GM23338 (cell line): ENCODE measurements around the gene TMBIM6. TPM values are rescaled to one million over a fixed set of nuclear protein-coding genes. Genes with fewer than 3 reads are reported as not detected.

Source experiments
- ATAC-seq: fragments of 200-7000 bp; cut with Tn5 transposase; 3 replicates; pipeline ENCODE4 v1.9.1; 2020
- DNase-seq: peaks from one replicate; pipeline ENCODE4 v3.0.0-alpha.2; 2015; ENCODE audit warnings: low spot score
- H2AFZ ChIP-seq: fragments of 200-600 bp; sonication (generic); 2 replicates; pipeline ENCODE4 v1.8.0; 2016; ENCODE audit warnings: antibody characterized with exemption, mild to moderate bottlenecking, moderate library complexity
- H3F3A ChIP-seq: fragments of 200-600 bp; sonication (generic); replicated peaks from 2 replicates; pipeline ENCODE4 v1.8.0; 2017; ENCODE audit warnings: antibody characterized with exemption, mixed run types, low read depth
- H3K27ac ChIP-seq: fragments of 200-600 bp; sonication (generic); 2 replicates; pipeline ENCODE4 v1.6.1; 2016; ENCODE audit warnings: low read depth
- H3K27me3 ChIP-seq: fragments of 200-600 bp; sonication (generic); 2 replicates; pipeline ENCODE4 v1.8.0; 2016; ENCODE audit warnings: mild to moderate bottlenecking, mixed run types, moderate library complexity; ENCODE audit not compliant: insufficient read depth
- H3K36me3 ChIP-seq: fragments of 200-600 bp; sonication (generic); 2 replicates; pipeline ENCODE4 v1.8.0; 2016; ENCODE audit warnings: mild to moderate bottlenecking; ENCODE audit not compliant: insufficient read depth
- H3K4me1 ChIP-seq: fragments of 200-600 bp; sonication (generic); 2 replicates; pipeline ENCODE4 v1.8.0; 2016; ENCODE audit warnings: mild to moderate bottlenecking, moderate library complexity; ENCODE audit not compliant: insufficient read depth
- H3K4me2 ChIP-seq: fragments of 200-600 bp; sonication (generic); 2 replicates; pipeline ENCODE4 v1.7.1; 2017; ENCODE audit warnings: mixed run types
- H3K4me3 ChIP-seq: fragments of 200-600 bp; sonication (generic); 2 replicates; pipeline ENCODE4 v1.6.1; 2016; ENCODE audit warnings: mixed run types
- H3K79me2 ChIP-seq: fragments of 200-600 bp; sonication (generic); replicated peaks from 2 replicates; pipeline ENCODE4 v1.8.0; 2017; ENCODE audit warnings: mild to moderate bottlenecking; ENCODE audit not compliant: insufficient read depth
- H3K9me2 ChIP-seq: fragments of 200-600 bp; sonication (generic); 2 replicates; pipeline ENCODE4 v1.8.0; 2017; ENCODE audit not compliant: insufficient read depth
- H4K20me1 ChIP-seq: fragments of 200-600 bp; sonication (generic); replicated peaks from 2 replicates; pipeline ENCODE4 v1.8.0; 2017; ENCODE audit warnings: mild to moderate bottlenecking; ENCODE audit not compliant: insufficient read depth
- H3K27ac Mint-ChIP-seq: 2 replicates; pipeline ENCODE4 v1.8.0; 2020; ENCODE audit warnings: inconsistent platforms, mild to moderate bottlenecking, moderate library complexity, mixed read lengths
- H3K27me3 Mint-ChIP-seq: 3 replicates; pipeline ENCODE4 v1.8.0; 2022; ENCODE audit warnings: low read depth, mild to moderate bottlenecking, moderate library complexity, mixed read lengths, inconsistent platforms; ENCODE audit not compliant: insufficient read depth, poor library complexity
- H3K36me3 Mint-ChIP-seq: 3 replicates; pipeline ENCODE4 v1.8.0; 2021; ENCODE audit warnings: low read depth, mild to moderate bottlenecking, inconsistent platforms, moderate library complexity, mixed read lengths
- H3K4me1 Mint-ChIP-seq: 3 replicates; pipeline ENCODE4 v1.8.0; 2020; ENCODE audit warnings: mild to moderate bottlenecking, inconsistent platforms, mixed read lengths
- H3K4me3 Mint-ChIP-seq: 3 replicates; pipeline ENCODE4 v1.8.0; 2021; ENCODE audit warnings: moderate library complexity, mild to moderate bottlenecking, inconsistent platforms, mixed read lengths
- H3K9me3 Mint-ChIP-seq: 3 replicates; pipeline ENCODE4 v1.8.0; 2020; ENCODE audit warnings: moderate library complexity, mild to moderate bottlenecking, inconsistent platforms, mixed read lengths
- CREB1 ChIP-seq: fragments of 250-450 bp; sonication (Bioruptor Pico); IDR thresholded peaks from 2 replicates; pipeline ENCODE4 v1.5.0; 2020; ENCODE audit warnings: low read depth, mild to moderate bottlenecking, moderate library complexity
- EZH2 ChIP-seq: fragments of 200-600 bp; sonication (generic); IDR thresholded peaks from one replicate; pipeline ENCODE4 v1.8.0; 2017; ENCODE audit warnings: antibody characterized with exemption, mild to moderate bottlenecking, low read depth; ENCODE audit not compliant: unreplicated experiment
- EZH2phosphoT487 ChIP-seq: fragments of 200-600 bp; sonication (generic); IDR thresholded peaks from one replicate; pipeline ENCODE4 v1.8.1; 2018; ENCODE audit warnings: antibody characterized with exemption; ENCODE audit not compliant: unreplicated experiment
- JUNB ChIP-seq: IDR thresholded peaks from one replicate; pipeline ENCODE4 v1.6.1; 2016; ENCODE audit warnings: antibody characterized with exemption; ENCODE audit not compliant: unreplicated experiment
- NANOG ChIP-seq: IDR thresholded peaks from 2 replicates; pipeline ENCODE4 v1.6.1; 2016; ENCODE audit warnings: antibody characterized with exemption, borderline replicate concordance
- POLR2AphosphoS5 ChIP-seq: IDR thresholded peaks from 2 replicates; pipeline ENCODE4 v1.6.1; 2016; ENCODE audit warnings: antibody characterized with exemption, low read depth
- STAT1 ChIP-seq: IDR thresholded peaks from one replicate; pipeline ENCODE4 v1.6.1; 2016; ENCODE audit warnings: antibody characterized with exemption; ENCODE audit not compliant: unreplicated experiment
- ZNF114 ChIP-seq: fragments of 250-450 bp; sonication (Bioruptor Pico); IDR thresholded peaks from 2 replicates; pipeline ENCODE4 v1.5.0; 2020; ENCODE audit warnings: mild to moderate bottlenecking, moderate library complexity
- ZNF331 ChIP-seq: fragments of 250-450 bp; sonication (Bioruptor Pico); IDR thresholded peaks from 2 replicates; pipeline ENCODE4 v1.5.0; 2020; ENCODE audit warnings: low read depth, mild to moderate bottlenecking, moderate library complexity
- polyA plus RNA-seq: library from polyadenylated mRNA; unstranded; fragments of >200 nt; fragmentation: Nextera tagmentation; extraction: Ambion mirVana; gene quantifications from 2 replicates; pipeline ENCODE4 v1.2.1, GENCODE V29; 2016
- total RNA-seq: library from RNA; depleted of rRNA; stranded (reverse); fragments of >200 nt; shearing (Covaris generic); gene quantifications from 2 replicates; pipeline ENCODE4 v1.2.3, GENCODE V29; 2014
- TF ChIP-seq, protein P1 (sequence below): IDR thresholded peaks from 2 replicates; pipeline ENCODE4 v1.6.1; 2016; ENCODE audit warnings: antibody characterized with exemption
- TF ChIP-seq, protein P2 (sequence below), 2 experiments: fragments of 200-600 bp in 1 of 2; sonication (generic) in 1 of 2; conservative IDR thresholded peaks; 2 replicates each; pipeline versions ENCODE4 v1.5.1 to v1.6.1; 2016 to 2017; ENCODE audit warnings: antibody characterized with exemption in 2 of 2, low read depth in 2 of 2, mild to moderate bottlenecking in 2 of 2, moderate library complexity in 1 of 2
- TF ChIP-seq, protein P3 (sequence below): fragments of 250-450 bp; sonication (Bioruptor Pico); IDR thresholded peaks from 2 replicates; pipeline ENCODE4 v1.5.0; 2020; ENCODE audit warnings: mild to moderate bottlenecking, moderate library complexity
- TF ChIP-seq, protein P4 (sequence below): IDR thresholded peaks from one replicate; pipeline ENCODE4 v1.6.1; 2018; ENCODE audit warnings: antibody characterized with exemption; ENCODE audit not compliant: unreplicated experiment

The TMBIM6 gene
- total and polyA plus RNA-seq, 2 experiments from 2014 or later: 245 to 349 TPM

DNA sequence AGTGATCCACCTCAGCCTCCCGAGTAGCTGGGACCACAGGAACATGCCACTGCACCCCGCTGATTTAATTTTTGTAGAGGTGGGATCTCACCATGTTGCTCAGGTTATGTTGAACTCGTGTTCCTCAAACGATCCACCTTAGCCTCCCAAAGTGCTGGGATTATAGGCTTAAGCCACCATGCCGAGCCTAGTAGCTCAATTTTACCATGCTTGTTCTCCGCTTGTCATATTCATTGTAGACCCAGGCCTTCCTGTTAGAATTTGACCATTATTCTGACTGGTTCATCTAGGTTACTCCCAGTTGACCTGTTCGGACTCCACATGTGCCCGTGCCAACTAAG is 24.7 kb downstream of the TMBIM6 start:
- no peak overlapping the region for H3K4me3 ChIP-seq

More for the DNA sequence above, 24.7 kb downstream of the TMBIM6 start:
- no peaks in the 10 kb centered on the region for H3K27me3 ChIP-seq
- Mint-ChIP-seq H3K4me3 (no peak overlapping the region), H3K36me3 (peaks cover 42% of the 10 kb centered on the region), H3K27me3 (peaks cover 6% of the 10 kb centered on the region), H3K9me3 (no peaks in the 10 kb centered on the region), H3K4me1 (peaks cover 11% of the 10 kb centered on the region; the same call in 2 of the 3 replicates), H3K27ac (no peak overlapping the region)
- H3K9me2 ChIP-seq: no peaks in the 10 kb centered on the region
- H4K20me1 ChIP-seq: peaks cover 19% of the 10 kb centered on the region
- no peak for TF ChIP-seq EZH2
- TF ChIP-seq, protein P1, sequence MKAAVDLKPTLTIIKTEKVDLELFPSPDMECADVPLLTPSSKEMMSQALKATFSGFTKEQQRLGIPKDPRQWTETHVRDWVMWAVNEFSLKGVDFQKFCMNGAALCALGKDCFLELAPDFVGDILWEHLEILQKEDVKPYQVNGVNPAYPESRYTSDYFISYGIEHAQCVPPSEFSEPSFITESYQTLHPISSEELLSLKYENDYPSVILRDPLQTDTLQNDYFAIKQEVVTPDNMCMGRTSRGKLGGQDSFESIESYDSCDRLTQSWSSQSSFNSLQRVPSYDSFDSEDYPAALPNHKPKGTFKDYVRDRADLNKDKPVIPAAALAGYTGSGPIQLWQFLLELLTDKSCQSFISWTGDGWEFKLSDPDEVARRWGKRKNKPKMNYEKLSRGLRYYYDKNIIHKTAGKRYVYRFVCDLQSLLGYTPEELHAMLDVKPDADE: no peak
- TF ChIP-seq ZNF114 (CRISPR knock-in tag): no peak
- no peak for TF ChIP-seq JUNB
- TF ChIP-seq, protein P2, sequence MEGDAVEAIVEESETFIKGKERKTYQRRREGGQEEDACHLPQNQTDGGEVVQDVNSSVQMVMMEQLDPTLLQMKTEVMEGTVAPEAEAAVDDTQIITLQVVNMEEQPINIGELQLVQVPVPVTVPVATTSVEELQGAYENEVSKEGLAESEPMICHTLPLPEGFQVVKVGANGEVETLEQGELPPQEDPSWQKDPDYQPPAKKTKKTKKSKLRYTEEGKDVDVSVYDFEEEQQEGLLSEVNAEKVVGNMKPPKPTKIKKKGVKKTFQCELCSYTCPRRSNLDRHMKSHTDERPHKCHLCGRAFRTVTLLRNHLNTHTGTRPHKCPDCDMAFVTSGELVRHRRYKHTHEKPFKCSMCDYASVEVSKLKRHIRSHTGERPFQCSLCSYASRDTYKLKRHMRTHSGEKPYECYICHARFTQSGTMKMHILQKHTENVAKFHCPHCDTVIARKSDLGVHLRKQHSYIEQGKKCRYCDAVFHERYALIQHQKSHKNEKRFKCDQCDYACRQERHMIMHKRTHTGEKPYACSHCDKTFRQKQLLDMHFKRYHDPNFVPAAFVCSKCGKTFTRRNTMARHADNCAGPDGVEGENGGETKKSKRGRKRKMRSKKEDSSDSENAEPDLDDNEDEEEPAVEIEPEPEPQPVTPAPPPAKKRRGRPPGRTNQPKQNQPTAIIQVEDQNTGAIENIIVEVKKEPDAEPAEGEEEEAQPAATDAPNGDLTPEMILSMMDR (conservative IDR thresholded peaks at IDR 0.05; ENCODE audit: low read depth in 2 of 2): no peak
- TF ChIP-seq, protein P3, sequence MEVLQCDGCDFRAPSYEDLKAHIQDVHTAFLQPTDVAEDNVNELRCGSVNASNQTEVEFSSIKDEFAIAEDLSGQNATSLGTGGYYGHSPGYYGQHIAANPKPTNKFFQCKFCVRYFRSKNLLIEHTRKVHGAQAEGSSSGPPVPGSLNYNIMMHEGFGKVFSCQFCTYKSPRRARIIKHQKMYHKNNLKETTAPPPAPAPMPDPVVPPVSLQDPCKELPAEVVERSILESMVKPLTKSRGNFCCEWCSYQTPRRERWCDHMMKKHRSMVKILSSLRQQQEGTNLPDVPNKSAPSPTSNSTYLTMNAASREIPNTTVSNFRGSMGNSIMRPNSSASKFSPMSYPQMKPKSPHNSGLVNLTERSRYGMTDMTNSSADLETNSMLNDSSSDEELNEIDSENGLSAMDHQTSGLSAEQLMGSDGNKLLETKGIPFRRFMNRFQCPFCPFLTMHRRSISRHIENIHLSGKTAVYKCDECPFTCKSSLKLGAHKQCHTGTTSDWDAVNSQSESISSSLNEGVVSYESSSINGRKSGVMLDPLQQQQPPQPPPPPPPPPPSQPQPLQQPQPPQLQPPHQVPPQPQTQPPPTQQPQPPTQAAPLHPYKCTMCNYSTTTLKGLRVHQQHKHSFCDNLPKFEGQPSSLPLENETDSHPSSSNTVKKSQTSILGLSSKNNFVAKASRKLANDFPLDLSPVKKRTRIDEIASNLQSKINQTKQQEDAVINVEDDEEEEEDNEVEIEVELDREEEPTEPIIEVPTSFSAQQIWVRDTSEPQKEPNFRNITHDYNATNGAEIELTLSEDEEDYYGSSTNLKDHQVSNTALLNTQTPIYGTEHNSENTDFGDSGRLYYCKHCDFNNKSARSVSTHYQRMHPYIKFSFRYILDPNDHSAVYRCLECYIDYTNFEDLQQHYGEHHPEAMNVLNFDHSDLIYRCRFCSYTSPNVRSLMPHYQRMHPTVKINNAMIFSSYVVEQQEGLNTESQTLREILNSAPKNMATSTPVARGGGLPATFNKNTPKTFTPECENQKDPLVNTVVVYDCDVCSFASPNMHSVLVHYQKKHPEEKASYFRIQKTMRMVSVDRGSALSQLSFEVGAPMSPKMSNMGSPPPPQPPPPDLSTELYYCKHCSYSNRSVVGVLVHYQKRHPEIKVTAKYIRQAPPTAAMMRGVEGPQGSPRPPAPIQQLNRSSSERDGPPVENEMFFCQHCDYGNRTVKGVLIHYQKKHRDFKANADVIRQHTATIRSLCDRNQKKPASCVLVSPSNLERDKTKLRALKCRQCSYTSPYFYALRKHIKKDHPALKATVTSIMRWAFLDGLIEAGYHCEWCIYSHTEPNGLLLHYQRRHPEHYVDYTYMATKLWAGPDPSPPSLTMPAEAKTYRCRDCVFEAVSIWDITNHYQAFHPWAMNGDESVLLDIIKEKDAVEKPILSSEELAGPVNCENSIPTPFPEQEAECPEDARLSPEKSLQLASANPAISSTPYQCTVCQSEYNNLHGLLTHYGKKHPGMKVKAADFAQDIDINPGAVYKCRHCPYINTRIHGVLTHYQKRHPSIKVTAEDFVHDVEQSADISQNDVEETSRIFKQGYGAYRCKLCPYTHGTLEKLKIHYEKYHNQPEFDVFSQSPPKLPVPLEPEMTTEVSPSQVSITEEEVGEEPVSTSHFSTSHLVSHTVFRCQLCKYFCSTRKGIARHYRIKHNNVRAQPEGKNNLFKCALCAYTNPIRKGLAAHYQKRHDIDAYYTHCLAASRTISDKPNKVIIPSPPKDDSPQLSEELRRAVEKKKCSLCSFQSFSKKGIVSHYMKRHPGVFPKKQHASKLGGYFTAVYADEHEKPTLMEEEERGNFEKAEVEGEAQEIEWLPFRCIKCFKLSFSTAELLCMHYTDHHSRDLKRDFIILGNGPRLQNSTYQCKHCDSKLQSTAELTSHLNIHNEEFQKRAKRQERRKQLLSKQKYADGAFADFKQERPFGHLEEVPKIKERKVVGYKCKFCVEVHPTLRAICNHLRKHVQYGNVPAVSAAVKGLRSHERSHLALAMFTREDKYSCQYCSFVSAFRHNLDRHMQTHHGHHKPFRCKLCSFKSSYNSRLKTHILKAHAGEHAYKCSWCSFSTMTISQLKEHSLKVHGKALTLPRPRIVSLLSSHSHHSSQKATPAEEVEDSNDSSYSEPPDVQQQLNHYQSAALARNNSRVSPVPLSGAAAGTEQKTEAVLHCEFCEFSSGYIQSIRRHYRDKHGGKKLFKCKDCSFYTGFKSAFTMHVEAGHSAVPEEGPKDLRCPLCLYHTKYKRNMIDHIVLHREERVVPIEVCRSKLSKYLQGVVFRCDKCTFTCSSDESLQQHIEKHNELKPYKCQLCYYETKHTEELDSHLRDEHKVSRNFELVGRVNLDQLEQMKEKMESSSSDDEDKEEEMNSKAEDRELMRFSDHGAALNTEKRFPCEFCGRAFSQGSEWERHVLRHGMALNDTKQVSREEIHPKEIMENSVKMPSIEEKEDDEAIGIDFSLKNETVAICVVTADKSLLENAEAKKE: no peak
- no peak for TF ChIP-seq EZH2phosphoT487
- TF ChIP-seq ZNF331 (CRISPR knock-in tag): no peak
- TF ChIP-seq, protein P4, sequence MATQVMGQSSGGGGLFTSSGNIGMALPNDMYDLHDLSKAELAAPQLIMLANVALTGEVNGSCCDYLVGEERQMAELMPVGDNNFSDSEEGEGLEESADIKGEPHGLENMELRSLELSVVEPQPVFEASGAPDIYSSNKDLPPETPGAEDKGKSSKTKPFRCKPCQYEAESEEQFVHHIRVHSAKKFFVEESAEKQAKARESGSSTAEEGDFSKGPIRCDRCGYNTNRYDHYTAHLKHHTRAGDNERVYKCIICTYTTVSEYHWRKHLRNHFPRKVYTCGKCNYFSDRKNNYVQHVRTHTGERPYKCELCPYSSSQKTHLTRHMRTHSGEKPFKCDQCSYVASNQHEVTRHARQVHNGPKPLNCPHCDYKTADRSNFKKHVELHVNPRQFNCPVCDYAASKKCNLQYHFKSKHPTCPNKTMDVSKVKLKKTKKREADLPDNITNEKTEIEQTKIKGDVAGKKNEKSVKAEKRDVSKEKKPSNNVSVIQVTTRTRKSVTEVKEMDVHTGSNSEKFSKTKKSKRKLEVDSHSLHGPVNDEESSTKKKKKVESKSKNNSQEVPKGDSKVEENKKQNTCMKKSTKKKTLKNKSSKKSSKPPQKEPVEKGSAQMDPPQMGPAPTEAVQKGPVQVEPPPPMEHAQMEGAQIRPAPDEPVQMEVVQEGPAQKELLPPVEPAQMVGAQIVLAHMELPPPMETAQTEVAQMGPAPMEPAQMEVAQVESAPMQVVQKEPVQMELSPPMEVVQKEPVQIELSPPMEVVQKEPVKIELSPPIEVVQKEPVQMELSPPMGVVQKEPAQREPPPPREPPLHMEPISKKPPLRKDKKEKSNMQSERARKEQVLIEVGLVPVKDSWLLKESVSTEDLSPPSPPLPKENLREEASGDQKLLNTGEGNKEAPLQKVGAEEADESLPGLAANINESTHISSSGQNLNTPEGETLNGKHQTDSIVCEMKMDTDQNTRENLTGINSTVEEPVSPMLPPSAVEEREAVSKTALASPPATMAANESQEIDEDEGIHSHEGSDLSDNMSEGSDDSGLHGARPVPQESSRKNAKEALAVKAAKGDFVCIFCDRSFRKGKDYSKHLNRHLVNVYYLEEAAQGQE: no peak
- TF ChIP-seq STAT1: no peak
- TF ChIP-seq CREB1 (CRISPR knock-in tag): no peak
- no peak for TF ChIP-seq NANOG
- TF ChIP-seq POLR2AphosphoS5: no peak; the same call in 1 of the 2 replicates
- no peak overlapping the region for H3K4me2 ChIP-seq
- no peak overlapping the region for H2AFZ ChIP-seq
- H3K36me3 ChIP-seq: peaks cover 34% of the 10 kb centered on the region
- ATAC-seq: no peak
- peaks cover 17% of the 10 kb centered on the region; the same call in 1 of the 2 replicates for H3F3A ChIP-seq
- no peaks in the 10 kb centered on the region for H3K79me2 ChIP-seq
- H3K27ac ChIP-seq: no peak overlapping the region
- no peak for DNase-seq
- no peaks in the 10 kb centered on the region for H3K4me1 ChIP-seq
